Tibial nerve (tissue), 4 donors: ENCODE data around the gene AGPAT1. TPM values are rescaled to one million over a fixed set of nuclear protein-coding genes. Genes with fewer than 3 reads are reported as not detected.

ENCODE experiments used
- DNase-seq, 2 donors: peaks; one replicate each; pipeline ENCODE4 v3.0.0-alpha.2; 2019; ENCODE audit warnings: low spot score in 2 of 2
- H3K27ac ChIP-seq, 4 donors: fragments of 200-600 bp; sonication (generic) in 3 of 4; one replicate each; pipeline ENCODE4 v1.5.1; 2017 to 2019; ENCODE audit warnings: mild to moderate bottlenecking in 1 of 4
- H3K27me3 ChIP-seq, 2 donors: fragments of 200-600 bp; sonication (generic) in 1 of 2; one replicate each; pipeline versions ENCODE4 v1.5.1 to v1.6.0; 2017 to 2019
- H3K36me3 ChIP-seq, 3 donors: fragments of 200-600 bp; sonication (generic); one replicate each; pipeline ENCODE4 v1.5.1; 2018 to 2019
- H3K4me1 ChIP-seq, 4 donors: fragments of 200-600 bp; sonication (generic) in 3 of 4; one replicate each; pipeline ENCODE4 v1.5.1; 2017 to 2019
- H3K4me3 ChIP-seq, 4 donors: fragments of 200-600 bp; sonication (generic) in 3 of 4; one replicate each; pipeline ENCODE4 v1.5.1; 2017 to 2019; ENCODE audit warnings: mild to moderate bottlenecking in 1 of 4, moderate library complexity in 1 of 4
- H3K9me3 ChIP-seq, 4 donors: fragments of 200-600 bp; sonication (generic) in 3 of 4; one replicate each; pipeline ENCODE4 v1.5.1; 2017 to 2019
- CTCF ChIP-seq, 5 experiments: fragments of 200-600 bp in 3 of 5; fragments of 450-650 bp in 2 of 5; sonication (generic) in 3 of 5; IDR thresholded peaks; one replicate each; pipeline ENCODE4 v1.5.1; 2016 to 2019; ENCODE audit warnings: antibody characterized with exemption in 5 of 5, mild to moderate bottlenecking in 3 of 5, moderate library complexity in 2 of 5
- EP300 ChIP-seq, 2 donors: sonication (generic); formaldehyde crosslinking; IDR thresholded peaks; one replicate each; pipeline ENCODE4 v1.6.1; 2017; ENCODE audit warnings: antibody characterized with exemption in 2 of 2, mild to moderate bottlenecking in 1 of 2
- POLR2A ChIP-seq, 2 donors: fragments of 450-650 bp; IDR thresholded peaks; one replicate each; pipeline ENCODE4 v1.6.1; 2017; ENCODE audit warnings: antibody characterized with exemption in 2 of 2, mild to moderate bottlenecking in 2 of 2, moderate library complexity in 2 of 2
- WGBS, 2 donors: methylation state at CpG; one replicate each; pipeline ENCODE4 v1.1.5; 2018; 5-methylcytosine and 5-hydroxymethylcytosine counted together
- total RNA-seq, 4 donors: library from RNA; depleted of rRNA; stranded (reverse); fragments of >200 nt; gene quantifications; one replicate each; pipeline ENCODE4 v1.1.0, GENCODE V29; 2016

Gene AGPAT1
- total RNA-seq, 4 donors from 2014 or later = 45.3 to 52.2 (median 48.1) TPM

DNA sequence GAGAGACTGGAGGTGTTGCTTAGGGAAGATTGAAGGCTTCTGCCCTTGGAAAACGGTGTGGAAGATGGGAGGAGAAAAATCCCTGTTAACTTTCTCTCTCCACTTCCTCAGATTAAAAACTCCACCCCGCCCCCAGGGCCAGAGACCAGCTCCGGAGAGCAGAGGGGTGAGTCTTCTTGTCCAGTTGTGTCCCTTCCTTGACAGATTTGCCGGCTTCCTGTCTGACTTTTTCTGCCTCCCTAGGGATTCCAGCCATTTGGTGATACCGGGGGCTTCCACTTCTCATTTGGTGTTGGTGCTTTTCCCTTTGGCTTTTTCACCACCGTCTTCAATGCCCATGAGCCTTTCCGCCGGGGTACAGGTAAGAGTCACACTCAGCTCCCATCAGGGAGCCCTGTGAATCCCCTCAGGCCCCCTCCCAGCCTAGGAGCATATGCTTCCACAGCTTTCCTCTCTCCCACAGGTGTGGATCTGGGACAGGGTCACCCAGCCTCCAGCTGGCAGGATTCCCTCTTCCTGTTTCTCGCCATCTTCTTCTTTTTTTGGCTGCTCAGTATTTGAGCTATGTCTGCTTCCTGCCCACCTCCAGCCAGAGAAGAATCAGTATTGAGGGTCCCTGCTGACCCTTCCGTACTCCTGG, 4.0 kb upstream of the AGPAT1 start:
- H3K27me3 ChIP-seq = no peaks in the 10 kb centered on the region
- TF ChIP-seq EP300 (IDR thresholded peaks at IDR 0.05) (no peak), POLR2A (IDR thresholded peaks at IDR 0.05) (no peak), CTCF (IDR thresholded peaks at IDR 0.05) (no peak)
- H3K9me3 ChIP-seq = no peaks in the 10 kb centered on the region
- H3K27ac ChIP-seq = peak overlapping the region in 2 of 4 donors; percentile 98 to 100
- peaks cover 0 to 48% (median 16%) of the 10 kb centered on the region in 3 donors for H3K36me3 ChIP-seq
- WGBS, 2 donors = 55 to 67% methylated on average over 10 of the region's 10 CpGs
- peaks cover 0 to 72% (median 26%) of the 10 kb centered on the region in 4 donors for H3K4me1 ChIP-seq
- peak overlapping the region in 1 of 4 donors; percentile 88 for H3K4me3 ChIP-seq
- DNase-seq = no peak

GRCh38 chr6:32178547-32179440, 2.9 kb upstream of the AGPAT1 start:
- peaks cover 0 to 72% (median 32%) of the 10 kb centered on the region in 4 donors for H3K4me1 ChIP-seq
- no peak for DNase-seq
- no peaks in the 10 kb centered on the region for H3K27me3 ChIP-seq
- peaks cover 0 to 42% (median 16%) of the 10 kb centered on the region in 3 donors for H3K36me3 ChIP-seq
- H3K4me3 ChIP-seq = peak overlapping the region; percentile 48 to 88 (median 71)
- H3K9me3 ChIP-seq = no peaks in the 10 kb centered on the region
- peak overlapping the region; percentile 91 to 100 (median 95) for H3K27ac ChIP-seq
- TF ChIP-seq CTCF (IDR thresholded peaks at IDR 0.05) (no peak), POLR2A (IDR thresholded peaks at IDR 0.05) (no peak), EP300 (IDR thresholded peaks at IDR 0.05) (no peak)
- WGBS, 2 donors = 2 to 3% methylated on average over 24 of the region's 24 CpGs

GRCh38 chr6:32177788-32178546, 2.1 kb upstream of the AGPAT1 start, which contains the start of gene RNF5:
TSS of gene RNF5 (plus strand) at chr6:32178405. CDS start at chr6:32178512, 107 bp downstream.
- Histone ChIP-seq H3K9me3 (no peaks in the 10 kb centered on the region), H3K27ac (peak within 1 kb of the TSS; percentile 91 to 100 (median 95)), H3K4me1 (peaks cover 0 to 79% (median 32%) of the 10 kb centered on the region in 4 donors), H3K27me3 (no peaks in the 10 kb centered on the region), H3K36me3 (peaks cover 0 to 34% (median 8%) of the 10 kb centered on the region in 3 donors), H3K4me3 (peak within 1 kb of the TSS; percentile 54 to 88 (median 71))
- WGBS, 2 donors = 0 to 1% methylated on average over 33 of the region's 33 CpGs
- peak; percentile 95 to 99 for DNase-seq
- TF ChIP-seq POLR2A (IDR thresholded peaks at IDR 0.05) = peak; percentile 45 to 66
- TF ChIP-seq EP300 (IDR thresholded peaks at IDR 0.05) = peak; percentile 48 to 86
- no peak for TF ChIP-seq CTCF (IDR thresholded peaks at IDR 0.05)

DNA sequence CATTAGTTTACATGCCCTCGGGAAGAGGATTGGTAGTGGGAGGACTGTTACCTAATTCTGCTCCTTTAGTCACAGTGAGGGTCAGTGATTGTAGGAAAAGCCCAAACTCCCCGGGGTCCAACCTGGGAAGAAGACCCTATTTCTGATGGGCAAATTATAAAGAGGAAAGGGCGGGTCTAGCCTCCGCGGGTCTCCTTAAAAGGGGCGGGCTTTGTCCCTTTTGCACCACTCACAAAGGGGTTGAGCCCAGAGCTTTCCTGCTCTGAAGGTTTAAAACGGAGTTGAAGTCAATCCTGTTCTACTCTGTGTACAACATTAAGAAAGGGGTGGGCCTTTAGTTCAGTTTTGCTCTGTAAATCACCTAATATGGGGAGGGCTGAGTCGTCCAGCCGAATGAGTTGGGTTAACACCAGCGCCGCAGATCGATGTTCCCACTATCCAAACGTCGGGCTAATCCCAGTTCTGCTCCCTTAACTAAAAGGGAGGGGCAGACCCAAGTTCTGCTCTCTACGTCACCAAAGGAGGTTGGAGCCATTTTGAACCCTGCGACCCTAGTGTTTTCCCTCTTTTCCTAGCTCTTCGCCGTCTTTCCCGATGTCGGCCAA, 1.4 kb upstream of the AGPAT1 start:
- peak overlapping the region; percentile 91 to 100 (median 95) for H3K27ac ChIP-seq
- peak overlapping the region; percentile 54 to 88 (median 71) for H3K4me3 ChIP-seq
- WGBS, 2 donors = 0% methylated on average over 20 of the region's 20 CpGs
- peaks cover 0 to 27% (median 4%) of the 10 kb centered on the region in 3 donors for H3K36me3 ChIP-seq
- H3K27me3 ChIP-seq = no peaks in the 10 kb centered on the region
- no peaks in the 10 kb centered on the region for H3K9me3 ChIP-seq
- no peak for DNase-seq
- TF ChIP-seq POLR2A (IDR thresholded peaks at IDR 0.05) (peak; percentile 7 to 38), EP300 (IDR thresholded peaks at IDR 0.05) (peak in 1 of 2 donors; percentile 72), CTCF (IDR thresholded peaks at IDR 0.05) (no peak)
- H3K4me1 ChIP-seq = peaks cover 0 to 80% (median 32%) of the 10 kb centered on the region in 4 donors
